ENCODE data around the gene MEI1.
"Not testable (repeated sequence)": the region's sequence is repeated elsewhere in the genome, so short reads cannot be mapped to it uniquely, and the experiment has no call there.

The MEI1 gene

GRCh38 chr22:41831828-41832552, 132.7 kb downstream of the MEI1 start:
- TF ChIP-seq CTCF (conservative IDR thresholded peaks at IDR 0.05; ENCODE audit: low read length): no peak
- no peak for DNase-seq (ENCODE audit: low read depth)
- peak overlapping the region; percentile 77 for H3K4me3 ChIP-seq (ENCODE audit: low read length)

- TF ChIP-seq CTCF (conservative IDR thresholded peaks at IDR 0.05; ENCODE audit: low read length): no peak
- H3K4me3 ChIP-seq (ENCODE audit: low read length): peak within 1 kb of the TSS; percentile 80
- peak; percentile 98 for DNase-seq (ENCODE audit: low read depth)
Observed at GRCh38 chr22:41832553-41833368, 133.5 kb downstream of the MEI1 start, which contains the start of gene SREBF2. Gene SREBF2 (plus strand): TSS chr22:41833105. CDS start chr22:41833271, 166 bp downstream.

- peak overlapping the region; percentile 80 for H3K4me3 ChIP-seq (ENCODE audit: low read length)
- no peak for TF ChIP-seq CTCF (conservative IDR thresholded peaks at IDR 0.05; ENCODE audit: low read length)
- peak; percentile 25 for DNase-seq (ENCODE audit: low read depth)
Observed at GRCh38 chr22:41833369-41834004, 134.2 kb downstream of the MEI1 start.

- TF ChIP-seq CTCF (conservative IDR thresholded peaks at IDR 0.05; ENCODE audit: low read length): no peak
- peak overlapping the region; percentile 80 for H3K4me3 ChIP-seq (ENCODE audit: low read length)
- DNase-seq (ENCODE audit: low read depth): no peak
Observed at GRCh38 chr22:41834005-41834944, 135.0 kb downstream of the MEI1 start.

GRCh38 chr22:41835462-41835861, 136.2 kb downstream of the MEI1 start:
- not testable (repeated sequence) for H3K4me3 ChIP-seq (ENCODE audit: low read length); DNase-seq (ENCODE audit: low read depth)

GRCh38 chr22:41836551-41836950, 137.2 kb downstream of the MEI1 start:
- TF ChIP-seq CTCF (conservative IDR thresholded peaks at IDR 0.05; ENCODE audit: low read length): no peak
- DNase-seq (ENCODE audit: low read depth): no peak

More at GRCh38 chr22:41836551-41836950, 137.2 kb downstream of the MEI1 start:
- no peak overlapping the region for H3K4me3 ChIP-seq (ENCODE audit: low read length)
